ENCODE measurements around the gene DISC1.
"Not testable (repeated sequence)": the region's sequence is repeated elsewhere in the genome, so short reads cannot be mapped to it uniquely, and the experiment has no call there.

The DISC1 gene

GRCh38 chr1:231728987-231729386, 102.4 kb downstream of the DISC1 start:
- not testable (repeated sequence) for DNase-seq (ENCODE audit: low read depth)

DNA sequence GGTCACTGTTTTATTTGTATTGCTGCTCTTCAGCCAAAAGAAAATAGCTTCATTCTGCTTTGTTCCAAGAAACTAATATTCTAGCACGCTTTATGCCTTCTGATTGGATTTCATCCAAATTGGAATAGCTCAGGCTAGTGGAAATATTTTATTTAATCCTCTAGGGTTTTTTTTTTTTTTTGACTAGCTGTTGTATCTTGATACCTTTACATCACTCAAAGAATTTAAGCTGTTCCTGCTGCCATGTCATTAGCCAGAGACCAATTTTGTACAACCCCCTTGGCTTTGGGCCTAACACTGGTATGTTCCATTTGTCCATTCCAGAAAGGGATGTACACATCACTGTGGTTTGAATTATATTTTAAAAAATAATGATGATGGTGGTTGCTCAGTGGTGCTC, 103.0 kb downstream of the DISC1 start:
- DNase-seq (ENCODE audit: low read depth), result no peak

DNA sequence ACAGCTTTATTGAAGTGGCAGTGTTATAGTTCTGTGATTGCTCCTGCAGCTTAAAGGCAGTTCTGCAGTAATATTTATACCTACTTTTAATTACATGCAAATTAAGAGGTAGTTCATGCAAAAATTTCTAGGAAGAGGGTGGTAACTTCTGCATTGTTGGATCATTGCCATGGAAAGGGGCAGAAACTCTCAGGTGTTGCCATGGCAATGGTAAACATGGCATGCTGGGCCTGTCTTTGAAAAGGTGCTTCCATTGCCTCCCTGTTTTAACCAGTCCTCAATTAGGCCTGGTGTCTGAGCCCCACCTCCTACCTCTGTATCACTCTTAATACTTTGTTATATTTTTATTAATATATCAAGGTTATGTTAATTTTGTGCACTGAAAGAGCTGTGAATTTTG, 104.7 kb downstream of the DISC1 start:
- no peak for DNase-seq (ENCODE audit: low read depth)

DNA sequence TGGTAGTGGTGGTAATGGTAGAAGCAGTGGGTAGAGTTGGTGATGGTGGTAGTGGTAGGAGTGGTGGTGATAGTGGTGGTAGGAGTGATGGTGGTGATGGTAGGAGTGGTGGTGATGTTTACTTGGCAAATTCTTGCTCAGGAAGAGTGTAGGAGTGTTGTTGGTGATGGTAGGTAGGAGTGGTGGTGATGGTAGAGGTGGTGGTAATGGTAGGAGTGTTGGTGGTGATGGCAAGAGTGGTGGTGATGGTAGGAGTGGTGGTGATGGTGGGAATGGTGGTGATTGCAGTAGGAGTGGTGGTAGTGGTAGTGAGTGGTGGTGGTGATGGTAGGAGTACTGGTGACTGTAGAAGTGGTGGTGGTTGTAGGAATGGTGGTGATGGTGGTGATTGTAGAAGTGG, 106.5 kb downstream of the DISC1 start:
- DNase-seq (ENCODE audit: low read depth), result no peak

- no peak for DNase-seq (ENCODE audit: low read depth)
Observed at GRCh38 chr1:231733672-231734071, 107.1 kb downstream of the DISC1 start.

DNA sequence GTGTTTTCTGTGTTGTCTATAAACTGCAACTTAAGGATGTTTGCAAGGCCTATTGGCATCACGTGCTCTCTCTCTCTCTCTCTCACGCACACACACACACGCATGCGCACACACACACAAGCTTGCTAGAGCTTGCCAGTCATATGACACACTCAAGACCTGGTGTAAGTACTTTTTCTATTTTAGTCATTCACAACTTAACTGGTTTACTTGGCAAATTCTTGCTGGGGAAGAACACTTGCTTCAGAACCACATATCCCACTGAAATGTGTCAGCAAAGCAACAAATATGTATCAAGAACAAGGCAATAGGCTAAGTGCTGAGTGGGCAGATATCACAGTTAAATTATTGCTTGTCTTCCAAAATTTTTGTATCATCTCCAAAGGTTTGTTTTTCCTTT, 107.8 kb downstream of the DISC1 start:
- DNase-seq (ENCODE audit: low read depth), result no peak

DNA sequence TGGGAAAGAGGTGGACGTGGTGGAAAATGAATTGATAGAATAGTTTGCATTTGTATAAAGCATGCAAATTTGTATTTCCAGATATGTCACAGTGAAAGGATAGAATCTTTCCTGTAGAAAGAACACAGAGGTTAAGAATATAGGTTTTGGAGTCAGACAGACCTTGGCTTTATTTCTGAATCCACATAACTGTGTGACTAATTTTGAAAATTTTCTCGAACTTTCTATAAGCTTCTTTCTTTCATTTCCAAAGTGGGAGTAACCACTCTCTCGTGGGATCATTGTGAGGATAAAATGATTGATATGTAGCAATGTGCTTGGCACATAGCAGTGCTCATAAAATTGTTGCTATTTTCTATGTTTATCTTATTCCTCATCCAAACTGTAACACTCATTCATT, 108.8 kb downstream of the DISC1 start:
- DNase-seq (ENCODE audit: low read depth), result no peak

GRCh38 chr1:231735941-231736340, 109.4 kb downstream of the DISC1 start:
- no peak for DNase-seq (ENCODE audit: low read depth)

DNA sequence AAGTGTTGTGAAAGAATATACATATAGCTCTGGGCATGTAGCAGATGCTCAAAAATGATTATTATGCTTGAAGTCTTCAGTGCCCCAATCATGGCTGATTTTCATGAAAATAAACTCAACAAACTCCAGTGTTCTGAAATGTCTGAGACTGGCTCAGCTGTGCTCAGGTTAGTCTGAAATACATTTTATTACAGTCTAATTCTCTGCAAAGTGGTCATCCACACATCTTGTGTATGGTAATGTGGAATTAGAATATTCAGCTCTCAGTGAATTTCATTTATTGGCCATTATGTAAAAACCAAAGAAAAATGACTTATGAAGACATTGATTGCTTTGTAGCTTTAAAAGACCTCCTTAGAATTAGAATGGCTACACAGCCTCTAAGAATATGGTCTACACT, 109.9 kb downstream of the DISC1 start:
- no peak for DNase-seq (ENCODE audit: low read depth)

DNA sequence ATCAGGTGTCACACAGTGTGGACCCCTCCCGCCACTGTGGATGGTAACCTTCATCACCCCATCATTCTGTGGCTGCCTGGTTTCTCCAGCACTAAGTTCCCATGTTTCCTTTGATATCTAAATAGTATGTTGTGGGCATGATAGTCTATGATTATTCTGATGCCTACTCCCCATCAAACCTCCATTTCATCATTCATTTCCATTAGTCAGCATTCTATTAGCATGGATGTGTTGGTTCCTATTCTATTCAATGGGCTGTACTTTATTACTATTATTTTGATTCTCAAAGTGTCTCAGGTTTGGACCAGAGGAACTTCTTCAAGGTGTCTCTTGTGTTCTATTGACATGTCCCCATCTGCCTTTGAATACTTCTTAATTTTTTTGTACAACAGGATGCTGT, 112.0 kb downstream of the DISC1 start:
- DNase-seq (ENCODE audit: low read depth), result no peak

DNA sequence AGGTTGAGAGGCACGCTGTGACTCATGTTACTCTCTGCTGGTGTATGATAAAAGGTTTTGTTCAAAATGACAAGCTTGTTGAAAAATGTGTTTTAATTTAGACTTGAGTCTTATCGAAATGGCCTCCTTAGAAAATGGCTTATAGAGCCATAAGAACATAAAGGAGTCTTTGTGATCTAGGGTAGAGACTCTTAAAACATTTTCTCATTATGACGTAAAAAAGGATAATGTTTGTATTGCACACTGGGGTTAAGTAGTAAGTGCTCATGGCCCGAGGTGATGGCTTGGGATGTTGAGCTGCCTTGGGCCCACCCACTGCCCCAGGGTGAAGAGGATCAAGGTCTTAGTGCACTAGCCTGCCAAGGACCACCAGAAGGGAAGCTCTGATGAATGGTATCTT, 117.4 kb downstream of the DISC1 start:
- DNase-seq (ENCODE audit: low read depth), result no peak

GRCh38 chr1:231748760-231749415, 122.3 kb downstream of the DISC1 start:
- DNase-seq (ENCODE audit: low read depth), result no peak

DNA sequence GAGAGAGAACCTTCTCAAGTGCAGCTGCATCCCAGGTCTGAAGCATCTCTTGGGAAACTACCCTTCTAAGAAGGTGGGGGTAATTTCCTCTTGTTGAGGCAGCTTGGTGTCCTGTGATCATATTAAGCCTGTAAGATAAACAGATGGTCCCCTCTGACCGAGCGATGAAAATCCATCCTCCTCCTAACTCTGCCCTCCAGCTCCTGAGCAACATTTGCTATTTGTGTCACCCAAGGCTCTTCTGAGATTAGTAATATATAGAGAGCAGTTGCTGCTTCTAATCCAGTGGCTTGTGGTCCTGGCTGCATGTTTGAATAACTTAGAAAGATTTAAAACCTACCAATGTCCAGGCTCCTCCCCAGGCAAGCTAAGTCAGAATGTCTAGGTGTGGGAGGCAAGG, 123.7 kb downstream of the DISC1 start:
- DNase-seq (ENCODE audit: low read depth), result no peak

- DNase-seq (ENCODE audit: low read depth), result no peak
Observed at GRCh38 chr1:231750818-231751362, 124.3 kb downstream of the DISC1 start.

DNA sequence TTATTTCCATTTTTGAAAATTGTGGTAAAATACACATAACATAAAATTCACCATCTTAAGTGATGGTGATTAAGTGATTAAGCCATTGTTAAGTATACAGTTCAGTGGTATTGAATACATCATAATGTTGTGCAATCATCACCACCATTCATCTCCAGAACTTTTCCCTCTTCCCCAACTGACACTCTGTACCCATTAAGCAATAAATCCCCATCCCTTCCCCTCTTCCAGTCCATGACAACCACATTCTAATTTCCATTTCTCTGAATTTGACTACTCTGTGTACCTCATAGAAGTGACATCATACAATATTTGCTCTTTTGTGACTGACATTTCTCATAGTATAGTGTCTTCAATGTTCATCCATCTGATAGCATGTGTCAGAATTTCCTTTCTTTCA, 124.8 kb downstream of the DISC1 start:
- DNase-seq (ENCODE audit: low read depth), result no peak

- DNase-seq (ENCODE audit: low read depth), result no peak
Observed at GRCh38 chr1:231753313-231753712, 126.7 kb downstream of the DISC1 start.

DNA sequence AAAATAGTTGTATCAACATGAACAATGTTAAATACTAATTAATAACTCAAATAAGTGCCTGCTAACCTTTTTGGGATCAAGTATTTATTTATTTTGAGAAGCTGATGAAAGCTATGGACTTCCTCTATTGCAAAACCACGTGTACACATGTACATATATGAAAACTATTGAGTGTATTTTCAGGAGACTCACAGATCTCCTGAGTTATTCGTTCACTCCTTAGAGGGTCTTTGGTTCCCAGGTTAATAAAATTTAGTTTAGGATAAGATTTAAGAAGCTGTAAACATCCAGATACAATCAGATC, 130.5 kb downstream of the DISC1 start:
- no peak for DNase-seq (ENCODE audit: low read depth)

DNA sequence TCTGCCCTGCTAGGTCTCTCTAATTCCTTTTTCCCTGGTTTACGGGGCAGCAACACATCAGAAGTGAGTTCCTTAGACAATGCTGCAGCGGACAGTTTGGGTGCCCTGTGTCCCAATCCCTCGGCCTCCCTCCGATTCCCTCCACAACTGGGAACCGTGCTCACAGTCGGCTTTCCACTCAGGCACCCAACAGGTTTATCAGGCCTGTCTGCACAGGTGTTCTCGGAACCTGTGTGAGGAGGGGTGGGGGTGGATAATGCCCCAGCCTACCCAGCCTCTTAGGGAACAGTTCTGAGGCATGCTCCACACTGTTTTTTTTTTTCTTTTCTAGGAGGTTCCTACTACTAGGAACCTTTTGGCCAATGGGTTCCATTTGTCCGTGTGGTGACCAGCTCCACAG, 131.2 kb downstream of the DISC1 start:
- no peak for DNase-seq (ENCODE audit: low read depth)

- no peak for DNase-seq (ENCODE audit: low read depth)
Observed at GRCh38 chr1:231761252-231761651, 134.7 kb downstream of the DISC1 start.

DNA sequence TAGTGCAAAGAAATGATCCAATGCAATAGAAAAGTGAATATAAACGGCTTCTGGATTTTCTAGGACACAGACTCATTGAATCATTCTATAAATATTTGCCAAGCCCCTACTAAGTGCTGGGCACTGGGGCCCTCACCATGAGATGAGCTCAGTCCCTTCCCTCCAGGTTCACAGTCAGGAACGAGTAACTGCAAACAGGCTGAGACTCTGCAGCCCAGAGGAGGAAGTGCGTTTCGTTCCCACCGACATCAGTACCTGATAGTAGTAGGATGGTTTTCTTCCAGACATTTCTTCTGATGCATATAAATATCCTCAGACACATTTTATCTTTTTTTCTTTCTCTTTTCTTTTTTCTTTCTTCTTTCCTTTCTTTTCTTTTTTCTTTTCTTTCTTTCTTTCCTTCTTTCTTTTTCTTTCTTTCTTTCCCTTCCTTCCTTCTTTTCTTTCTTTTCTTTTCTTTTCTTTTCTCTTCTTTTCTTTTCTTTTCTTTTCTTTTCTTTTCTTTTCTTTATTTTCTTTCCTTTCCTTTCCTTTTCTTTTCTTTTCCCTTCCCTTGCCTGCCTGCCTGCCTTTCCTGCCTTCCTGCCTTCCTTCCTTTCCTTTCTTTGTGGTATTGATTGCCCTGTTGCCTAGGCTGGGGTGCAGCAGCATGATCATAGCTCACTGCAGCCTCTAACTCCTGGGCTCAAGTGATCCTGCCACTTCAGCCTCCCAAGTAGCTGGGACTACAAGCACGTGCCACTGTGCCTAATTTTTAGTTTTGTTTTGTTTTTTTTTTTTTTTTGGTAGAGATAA, 135.4 kb downstream of the DISC1 start:
- DNase-seq (ENCODE audit: low read depth), result no peak

DNA sequence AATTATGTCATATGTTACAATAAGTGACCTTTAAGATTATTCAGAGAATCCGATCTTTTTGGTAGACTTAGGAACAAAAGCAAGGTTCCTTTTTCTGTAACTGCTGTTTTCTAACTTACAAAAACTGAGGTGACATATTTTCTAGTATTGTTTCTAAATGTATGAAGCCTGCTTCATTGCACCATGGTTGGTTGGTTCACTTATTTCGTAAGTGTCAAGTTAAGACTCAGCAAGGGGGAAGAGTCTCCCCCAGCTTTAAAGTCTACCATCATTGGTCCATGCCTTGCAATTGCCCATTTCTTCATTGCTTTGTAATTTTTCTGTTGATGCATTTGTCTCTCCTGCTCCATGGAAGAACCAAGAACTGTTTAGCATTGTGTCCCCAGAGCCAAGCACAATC, 136.9 kb downstream of the DISC1 start:
- DNase-seq (ENCODE audit: low read depth), result no peak

GRCh38 chr1:231765825-231766224, 139.2 kb downstream of the DISC1 start:
- DNase-seq (ENCODE audit: low read depth), result not testable (repeated sequence)

GRCh38 chr1:231767471-231767870, 140.9 kb downstream of the DISC1 start:
- no peak for DNase-seq (ENCODE audit: low read depth)

DNA sequence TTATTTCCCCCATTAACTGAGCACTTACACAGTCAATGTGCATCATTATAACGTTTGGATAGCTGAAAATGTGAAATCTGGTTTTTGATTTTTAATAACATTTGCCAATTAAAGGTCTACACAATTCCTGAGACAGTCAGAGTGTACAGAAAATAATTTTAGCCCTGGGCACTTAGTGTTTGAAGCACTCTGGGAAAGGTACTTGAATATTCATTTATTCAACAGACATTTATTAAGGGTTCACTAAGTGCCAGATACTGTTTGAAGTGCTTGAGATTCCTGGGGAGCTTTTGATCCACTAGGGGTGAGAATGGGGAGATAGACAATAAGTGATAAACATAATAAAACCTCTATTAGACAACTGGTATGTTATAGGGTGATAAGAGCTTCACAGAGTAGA, 141.8 kb downstream of the DISC1 start:
- no peak for DNase-seq (ENCODE audit: low read depth)

Measured in activated T-cell treated with anti-CD3 and anti-CD28 coated beads for 48 hours (primary cell).